HepG2 (cell line): ENCODE results near the gene HOXA10. TPM values are rescaled to one million over a fixed set of nuclear protein-coding genes. Genes with fewer than 3 reads are reported as not detected.

Experiments
- ATAC-seq: fragments of 200-7000 bp; cut with Tn5 transposase; 3 replicates; pipeline ENCODE4 v1.9.1; 2020; ENCODE audit warnings: mild to moderate bottlenecking, moderate library complexity
- BruUV-seq: library from RNA; stranded (reverse); fragments of 400-500 nt; replicated peaks from 2 replicates; lab custom pipeline; 2021; lab: Mats Ljungman, UMichigan
- CTCF ChIA-PET: fragments of 300-600 bp; formaldehyde crosslinking; extraction: SDS; loops from one replicate; lab custom pipeline; 2021; ENCODE audit warnings: low total read pairs, inconsistent platforms, low intra/inter-chr PET ratio; lab: Yijun Ruan, JAX
- POLR2A ChIA-PET: fragments of 350-600 bp; sonication (Branson Sonifier 250); formaldehyde crosslinking; loops from one replicate; lab custom pipeline; 2020; ENCODE audit warnings: antibody characterized with exemption, inconsistent platforms; lab: Yijun Ruan, JAX
- DNase-seq: peaks from one replicate; pipeline ENCODE4 v3.0.0-alpha.2; 2015; ENCODE audit warnings: low spot score
- FAIRE-seq: peaks from 3 replicates; lab custom pipeline; 2011; peaks lifted over from hg19 to GRCh38; lab: Jason Lieb, UNC
- H2AFZ ChIP-seq: one replicate; pipeline ENCODE4 v1.6.1; 2011; ENCODE audit warnings: low read length, inconsistent platforms
- H3K27ac ChIP-seq: fragments of 300-600 bp; 3 replicates; pipeline ENCODE4 v1.8.0; 2011; ENCODE audit warnings: mixed run types, mild to moderate bottlenecking, mixed read lengths, low read length, inconsistent platforms; ENCODE audit not compliant: insufficient read depth; ENCODE audit errors: extremely low read length
- H3K27me3 ChIP-seq, 2 experiments: fragments of 200-600 bp in 1 of 2; 2 replicates in 1 of 2; 3 replicates in 1 of 2; pipeline versions ENCODE4 v1.6.0 to v1.8.0; 2011; ENCODE audit warnings: low read length in 2 of 2, mild to moderate bottlenecking in 2 of 2, moderate library complexity in 2 of 2, inconsistent platforms in 1 of 2; ENCODE audit not compliant: insufficient read depth in 2 of 2, control insufficient read depth in 1 of 2
- H3K36me3 ChIP-seq, 2 experiments: fragments of 200-600 bp in 1 of 2; replicated peaks in 1 of 2; 2 replicates in 1 of 2; 3 replicates in 1 of 2; pipeline versions ENCODE4 v1.5.1 to v1.8.0; 2011; ENCODE audit warnings: low read length in 2 of 2, inconsistent platforms in 1 of 2; ENCODE audit not compliant: insufficient read depth in 2 of 2, control insufficient read depth in 1 of 2
- H3K4me1 ChIP-seq: 2 replicates; pipeline ENCODE4 v1.5.1; 2012; ENCODE audit warnings: low read length, inconsistent platforms; ENCODE audit not compliant: insufficient read depth
- H3K4me2 ChIP-seq: 2 replicates; pipeline ENCODE4 v1.6.0; 2011; ENCODE audit warnings: low read depth, low read length, inconsistent platforms
- H3K4me3 ChIP-seq, 3 experiments: fragments of 200-600 bp in 1 of 3; sonication (generic), shearing (Covaris generic) in 1 of 3; replicated peaks in 1 of 3; 2 replicates each; pipeline ENCODE4 v1.5.1; 2011 to 2016; ENCODE audit warnings: low read length in 3 of 3, inconsistent platforms in 2 of 3, low read depth in 2 of 3, mild to moderate bottlenecking in 2 of 3, control low read depth in 1 of 3, mixed read lengths in 1 of 3; ENCODE audit not compliant: insufficient read depth in 1 of 3
- H3K79me2 ChIP-seq: one replicate; pipeline ENCODE4 v1.6.1; 2011; ENCODE audit warnings: low read length, inconsistent platforms; ENCODE audit not compliant: insufficient read depth
- H3K9ac ChIP-seq: 2 replicates; pipeline ENCODE4 v1.6.0; 2011; ENCODE audit warnings: mild to moderate bottlenecking, low read depth, low read length, inconsistent platforms; ENCODE audit not compliant: insufficient read depth
- H3K9me3 ChIP-seq: 2 replicates; pipeline ENCODE4 v1.5.1; 2012; ENCODE audit warnings: mild to moderate bottlenecking, low read length
- H4K20me1 ChIP-seq: 2 replicates; pipeline ENCODE4 v1.6.0; 2011; ENCODE audit warnings: inconsistent platforms, mild to moderate bottlenecking, low read length, moderate library complexity; ENCODE audit not compliant: insufficient read depth
- DNMT1 ChIP-seq: sonication (generic); formaldehyde crosslinking; IDR thresholded peaks from 2 replicates; pipeline ENCODE4 v1.5.1; 2020; ENCODE audit warnings: mild to moderate bottlenecking, missing genetic modification reagents
- ETS1 ChIP-seq: sonication (generic); formaldehyde crosslinking; IDR thresholded peaks from 2 replicates; pipeline ENCODE4 v1.4.0; 2020; ENCODE audit warnings: missing genetic modification reagents
- HNRNPH1 ChIP-seq: fragments of 200-400 bp; formaldehyde crosslinking; optimal IDR thresholded peaks from 2 replicates; pipeline ENCODE3; 2017; ENCODE audit warnings: mild to moderate bottlenecking, low read depth, low read length
- IKZF1 ChIP-seq: fragments of 450-650 bp; IDR thresholded peaks from 2 replicates; pipeline ENCODE4 v1.7.1; 2016
- PAWR ChIP-seq: sonication (generic); formaldehyde crosslinking; IDR thresholded peaks from 2 replicates; pipeline ENCODE4 v1.4.0; 2020; ENCODE audit warnings: missing genetic modification reagents, mild to moderate bottlenecking, borderline replicate concordance
- RORA ChIP-seq: sonication (generic); formaldehyde crosslinking; IDR thresholded peaks from 2 replicates; pipeline ENCODE4 v1.5.0; 2020; ENCODE audit warnings: mild to moderate bottlenecking, missing genetic modification reagents, moderate library complexity
- SRF ChIP-seq: IDR thresholded peaks from 2 replicates; pipeline ENCODE4 v1.6.1; 2011; ENCODE audit warnings: mild to moderate bottlenecking, low read depth, low read length, moderate library complexity
- TCF7 ChIP-seq: sonication (generic); IDR thresholded peaks from 2 replicates; pipeline ENCODE4 v1.6.1; 2016; ENCODE audit warnings: antibody characterized with exemption, low read depth
- ZMYM2 ChIP-seq: sonication (generic); formaldehyde crosslinking; IDR thresholded peaks from 2 replicates; pipeline ENCODE4 v1.8.0; 2022; ENCODE audit warnings: mild to moderate bottlenecking, missing genetic modification reagents
- ZNF546 ChIP-seq: sonication (generic); formaldehyde crosslinking; conservative IDR thresholded peaks from 2 replicates; pipeline ENCODE4 v1.8.1; 2023; ENCODE audit warnings: mild to moderate bottlenecking, missing genetic modification reagents
- ZNF780A ChIP-seq: sonication (generic); formaldehyde crosslinking; IDR thresholded peaks from 2 replicates; pipeline ENCODE4 v1.8.0; 2022; ENCODE audit warnings: mild to moderate bottlenecking, missing genetic modification reagents, moderate library complexity
- WGBS: methylation state at CpG from one replicate; pipeline ENCODE4 v1.1.6; 2017; ENCODE audit warnings: low lambda C conversion rate; 5-methylcytosine and 5-hydroxymethylcytosine counted together
- in situ Hi-C: cut with HindIII; loops from 2 replicates; pipeline ENCODE4 v1.10.0; 2017; ENCODE audit warnings: low pct_unique_long_range_greater_than_20kb; ENCODE audit not compliant: extremely low pct_ligation_motif_present
- intact Hi-C: fragments of 100-400 bp; cut with micrococcal nuclease; formaldehyde crosslinking; loops from one replicate; pipeline ENCODE4 v1.10.0; 2022; ENCODE audit not compliant: unreplicated experiment
- polyA plus RNA-seq, 8 experiments: library from polyadenylated mRNA; depleted of rRNA in 3 of 8; stranded (reverse) in 7 of 8; unstranded in 1 of 8; fragments of >200 nt; fragmentation: Illumina TruSeq in 4 of 8; extraction: Trizol in 4 of 8; gene quantifications; 2 replicates each; pipeline versions ENCODE4 v1.2.1 to v1.2.3, GENCODE V29; 2011 to 2016; ENCODE audit warnings: low read depth in 4 of 8, missing spikeins in 1 of 8, mixed read lengths in 1 of 8; ENCODE audit not compliant: insufficient read depth in 1 of 8
- total RNA-seq, 5 experiments: library from RNA; depleted of rRNA; stranded (reverse); fragments of >200 nt; fragmentation: Illumina TruSeq; extraction: Trizol; gene quantifications; 2 replicates each; pipeline ENCODE4 v1.2.3, GENCODE V29; 2016; ENCODE audit warnings: low read depth in 1 of 5

HOXA10 gene
- total and polyA plus RNA-seq, 2 of the 13 experiments (the other 11 are each of a cell fraction or from before 2014, with no cell fraction given) = not detected

DNA sequence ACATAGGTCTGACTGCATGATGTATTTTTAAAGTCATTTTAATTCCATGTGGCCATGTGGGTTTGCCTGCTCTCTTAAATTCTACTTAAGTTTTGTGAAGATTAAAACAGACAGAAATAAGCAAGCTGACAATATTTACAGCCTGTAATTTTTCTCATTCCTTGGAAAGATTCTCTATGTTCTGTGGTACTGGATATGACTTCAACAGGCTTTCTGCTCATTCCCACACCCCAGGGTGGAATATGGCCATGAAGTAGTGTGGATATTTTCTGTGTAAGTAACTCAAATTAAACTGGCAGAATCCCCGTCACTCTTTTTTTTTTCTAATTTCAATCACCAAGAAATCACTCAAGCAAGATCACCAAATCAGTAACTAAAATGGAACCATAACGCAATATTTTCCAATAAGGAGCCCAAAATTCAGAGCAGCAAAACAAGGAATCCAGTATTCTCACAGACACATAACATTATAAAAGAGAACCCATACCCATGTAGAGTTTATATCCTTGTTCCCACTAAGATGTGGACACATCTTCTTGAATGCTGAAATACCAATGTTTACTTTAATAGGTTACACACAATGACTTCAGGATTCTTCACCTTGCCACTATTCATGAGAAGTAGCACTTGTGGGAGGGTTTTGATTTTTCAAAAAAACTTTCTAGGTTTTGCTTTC, 36.3 kb downstream of the HOXA10 start:
- FAIRE-seq (no peak), DNase-seq (no peak), ATAC-seq (no peak)
- BruUV-seq = no TSS peak
- WGBS = 90% methylated on average over 2 of the region's 2 CpGs
- no peak overlapping the region for H3K27ac ChIP-seq
- no peak overlapping the region for H3K9ac ChIP-seq
- H4K20me1 ChIP-seq = no peaks in the 10 kb centered on the region
- ChIA-PET CTCF (no interaction called here), POLR2A (interaction anchor here (0.7 kb wide), 1 partner anchor 723 kb away, joined by 3 read pairs; no protein-coding TSS in a partner anchor)
- H2AFZ ChIP-seq = no peak overlapping the region
- no peaks in the 10 kb centered on the region for H3K27me3 ChIP-seq
- no peaks in the 10 kb centered on the region for H3K36me3 ChIP-seq
- TF ChIP-seq DNMT1 (CRISPR knock-in tag) = no peak
- TF ChIP-seq RORA (CRISPR knock-in tag) = no peak
- no peak for TF ChIP-seq IKZF1
- TF ChIP-seq ZNF780A (CRISPR knock-in tag) = no peak
- TF ChIP-seq ZNF546 (CRISPR knock-in tag) = no peak
- no peak for TF ChIP-seq PAWR (CRISPR knock-in tag)
- TF ChIP-seq HNRNPH1 = no peak
- no peak for TF ChIP-seq SRF
- TF ChIP-seq ZMYM2 (CRISPR knock-in tag) = no peak
- TF ChIP-seq TCF7 = no peak
- no peak for TF ChIP-seq ETS1 (CRISPR knock-in tag)
- H3K4me3 ChIP-seq = no peak overlapping the region
- no peak overlapping the region for H3K4me2 ChIP-seq
- in situ Hi-C loops = no loop called here
- intact Hi-C loops = no loop called here
- H3K79me2 ChIP-seq = no peaks in the 10 kb centered on the region
- H3K9me3 ChIP-seq = no peaks in the 10 kb centered on the region
- peaks cover 52% of the 10 kb centered on the region for H3K4me1 ChIP-seq
